A673 (cell line): Measurements from ENCODE around the gene ITPRIPL2.

ENCODE experiments used
- EZH2 ChIP-seq: fragments of 200-600 bp; sonication (generic); IDR thresholded peaks from 2 replicates; pipeline ENCODE4 v1.6.1; 2017; ENCODE audit warnings: borderline replicate concordance, low read depth, mild to moderate bottlenecking, mixed read lengths, antibody characterized with exemption, low read length; ENCODE audit not compliant: poor library complexity, severe bottlenecking
- TF ChIP-seq, protein P1 (sequence below): fragments of 300-800, 200-600 bp; sonication (generic); conservative IDR thresholded peaks from 2 replicates; pipeline ENCODE4 v1.5.1; 2017; ENCODE audit warnings: low read depth, mild to moderate bottlenecking, antibody characterized with exemption, low read length, moderate library complexity, mixed read lengths

DNA sequence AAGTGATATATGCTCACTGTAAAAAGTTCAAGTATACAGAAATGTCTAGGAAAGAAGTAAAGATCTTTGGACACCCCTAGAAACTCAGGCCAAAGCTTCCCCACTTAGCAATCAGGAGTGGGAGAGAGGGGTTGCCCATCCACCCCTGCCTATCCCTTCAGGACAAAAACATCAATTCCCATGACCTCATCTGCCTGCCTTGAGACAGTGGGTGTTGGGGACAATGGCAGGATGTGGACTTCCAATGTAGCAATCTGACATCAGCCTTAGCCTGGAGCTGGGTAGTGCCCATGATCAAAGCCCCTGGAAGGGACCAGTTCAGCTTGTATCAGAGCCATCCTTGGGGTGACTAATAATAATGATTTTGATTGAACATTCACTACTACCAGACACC, 18.1 kb downstream of the ITPRIPL2 start:
- TF ChIP-seq, protein P1, sequence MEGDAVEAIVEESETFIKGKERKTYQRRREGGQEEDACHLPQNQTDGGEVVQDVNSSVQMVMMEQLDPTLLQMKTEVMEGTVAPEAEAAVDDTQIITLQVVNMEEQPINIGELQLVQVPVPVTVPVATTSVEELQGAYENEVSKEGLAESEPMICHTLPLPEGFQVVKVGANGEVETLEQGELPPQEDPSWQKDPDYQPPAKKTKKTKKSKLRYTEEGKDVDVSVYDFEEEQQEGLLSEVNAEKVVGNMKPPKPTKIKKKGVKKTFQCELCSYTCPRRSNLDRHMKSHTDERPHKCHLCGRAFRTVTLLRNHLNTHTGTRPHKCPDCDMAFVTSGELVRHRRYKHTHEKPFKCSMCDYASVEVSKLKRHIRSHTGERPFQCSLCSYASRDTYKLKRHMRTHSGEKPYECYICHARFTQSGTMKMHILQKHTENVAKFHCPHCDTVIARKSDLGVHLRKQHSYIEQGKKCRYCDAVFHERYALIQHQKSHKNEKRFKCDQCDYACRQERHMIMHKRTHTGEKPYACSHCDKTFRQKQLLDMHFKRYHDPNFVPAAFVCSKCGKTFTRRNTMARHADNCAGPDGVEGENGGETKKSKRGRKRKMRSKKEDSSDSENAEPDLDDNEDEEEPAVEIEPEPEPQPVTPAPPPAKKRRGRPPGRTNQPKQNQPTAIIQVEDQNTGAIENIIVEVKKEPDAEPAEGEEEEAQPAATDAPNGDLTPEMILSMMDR: no peak
- TF ChIP-seq EZH2: no peak
